ENCODE measurements around the gene NME7.

Gene NME7

GRCh38 chr1:169113613-169114119, 253.9 kb downstream of the NME7 start:
- POLR2A ChIA-PET = no interaction called here
- CTCF ChIA-PET = no interaction called here
- TF ChIP-seq ZBTB17 (tag by site-specific recombination; IDR thresholded peaks at IDR 0.05) = peak; percentile 79
- TF ChIP-seq, protein P1, sequence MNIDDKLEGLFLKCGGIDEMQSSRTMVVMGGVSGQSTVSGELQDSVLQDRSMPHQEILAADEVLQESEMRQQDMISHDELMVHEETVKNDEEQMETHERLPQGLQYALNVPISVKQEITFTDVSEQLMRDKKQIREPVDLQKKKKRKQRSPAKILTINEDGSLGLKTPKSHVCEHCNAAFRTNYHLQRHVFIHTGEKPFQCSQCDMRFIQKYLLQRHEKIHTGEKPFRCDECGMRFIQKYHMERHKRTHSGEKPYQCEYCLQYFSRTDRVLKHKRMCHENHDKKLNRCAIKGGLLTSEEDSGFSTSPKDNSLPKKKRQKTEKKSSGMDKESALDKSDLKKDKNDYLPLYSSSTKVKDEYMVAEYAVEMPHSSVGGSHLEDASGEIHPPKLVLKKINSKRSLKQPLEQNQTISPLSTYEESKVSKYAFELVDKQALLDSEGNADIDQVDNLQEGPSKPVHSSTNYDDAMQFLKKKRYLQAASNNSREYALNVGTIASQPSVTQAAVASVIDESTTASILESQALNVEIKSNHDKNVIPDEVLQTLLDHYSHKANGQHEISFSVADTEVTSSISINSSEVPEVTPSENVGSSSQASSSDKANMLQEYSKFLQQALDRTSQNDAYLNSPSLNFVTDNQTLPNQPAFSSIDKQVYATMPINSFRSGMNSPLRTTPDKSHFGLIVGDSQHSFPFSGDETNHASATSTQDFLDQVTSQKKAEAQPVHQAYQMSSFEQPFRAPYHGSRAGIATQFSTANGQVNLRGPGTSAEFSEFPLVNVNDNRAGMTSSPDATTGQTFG (tag by site-specific recombination; IDR thresholded peaks at IDR 0.05; ENCODE audit: borderline replicate concordance) = no peak
- no peak for TF ChIP-seq ZNF24 (tag by site-specific recombination; IDR thresholded peaks at IDR 0.05)
- TF ChIP-seq ZBTB7A (tag by site-specific recombination; IDR thresholded peaks at IDR 0.05; ENCODE audit: low read depth) = no peak
- H3K27ac ChIP-seq (ENCODE audit: extremely low read depth, low read depth, low read length) = no peak overlapping the region
- H3K9me3 ChIP-seq (ENCODE audit: control insufficient read depth, insufficient read depth, low read depth, low read length) = no peaks in the 10 kb centered on the region
- H3K4me3 ChIP-seq (ENCODE audit: low read depth, low read length) = no peak overlapping the region
- peaks cover 31 to 54% of the 10 kb centered on the region in 2 experiments for H3K36me3 ChIP-seq (ENCODE audit: control insufficient read depth in 2 of 2, insufficient read depth in 1 of 2, low read length in 2 of 2)
- H3K4me1 ChIP-seq (ENCODE audit: control insufficient read depth, insufficient read depth, low read length) = peaks cover 19% of the 10 kb centered on the region

DNA sequence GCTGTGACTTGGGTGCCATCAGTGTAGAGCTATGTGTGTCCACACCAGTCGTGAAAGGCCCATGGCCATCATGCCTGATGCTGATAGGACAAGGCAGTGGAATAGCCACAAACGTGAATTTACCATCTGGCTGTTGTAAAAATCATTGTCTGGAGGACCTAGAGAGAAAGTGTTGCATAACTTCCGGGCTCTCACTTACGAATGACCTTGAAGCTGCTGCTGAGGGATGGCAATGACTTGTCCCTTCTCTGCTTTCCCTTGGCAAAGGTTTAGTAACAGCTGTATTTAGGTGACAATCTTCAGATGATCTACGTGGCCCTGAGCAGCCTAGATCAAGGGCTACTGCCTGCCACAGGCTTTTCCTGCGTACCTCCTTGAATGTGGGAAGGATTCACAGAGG, 255.4 kb downstream of the NME7 start:
- H3K27ac ChIP-seq (ENCODE audit: extremely low read depth, low read depth, low read length) = no peak overlapping the region
- H3K36me3 ChIP-seq (ENCODE audit: control insufficient read depth in 2 of 2, insufficient read depth in 1 of 2, low read length in 2 of 2) = peaks cover 31 to 47% of the 10 kb centered on the region in 2 experiments
- H3K4me1 ChIP-seq (ENCODE audit: control insufficient read depth, insufficient read depth, low read length) = peaks cover 23% of the 10 kb centered on the region
- ChIA-PET POLR2A (no interaction called here), CTCF (interaction anchor here (0.5 kb wide), 1 partner anchor 915 kb away, joined by 3 read pairs; no protein-coding TSS in a partner anchor)
- TF ChIP-seq, protein P2, sequence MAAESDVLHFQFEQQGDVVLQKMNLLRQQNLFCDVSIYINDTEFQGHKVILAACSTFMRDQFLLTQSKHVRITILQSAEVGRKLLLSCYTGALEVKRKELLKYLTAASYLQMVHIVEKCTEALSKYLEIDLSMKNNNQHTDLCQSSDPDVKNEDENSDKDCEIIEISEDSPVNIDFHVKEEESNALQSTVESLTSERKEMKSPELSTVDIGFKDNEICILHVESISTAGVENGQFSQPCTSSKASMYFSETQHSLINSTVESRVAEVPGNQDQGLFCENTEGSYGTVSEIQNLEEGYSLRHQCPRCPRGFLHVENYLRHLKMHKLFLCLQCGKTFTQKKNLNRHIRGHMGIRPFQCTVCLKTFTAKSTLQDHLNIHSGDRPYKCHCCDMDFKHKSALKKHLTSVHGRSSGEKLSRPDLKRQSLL (tag by site-specific recombination; IDR thresholded peaks at IDR 0.05) = no peak
- no peak for TF ChIP-seq ZBTB49 (tag by site-specific recombination; IDR thresholded peaks at IDR 0.05; ENCODE audit: low read depth)
- no peak for TF ChIP-seq ZNF549 (tag by site-specific recombination; IDR thresholded peaks at IDR 0.05)
- no peak for TF ChIP-seq ZNF48 (tag by site-specific recombination; IDR thresholded peaks at IDR 0.05)
- TF ChIP-seq ZNF311 (tag by site-specific recombination; IDR thresholded peaks at IDR 0.05; ENCODE audit: borderline replicate concordance) = no peak
- TF ChIP-seq PATZ1 (tag by site-specific recombination; IDR thresholded peaks at IDR 0.05) = no peak
- TF ChIP-seq ZNF433 (tag by site-specific recombination; IDR thresholded peaks at IDR 0.05; ENCODE audit: low read depth) = no peak
- TF ChIP-seq ZNF274 (IDR thresholded peaks at IDR 0.05; ENCODE audit: low read length) = no peak
- TF ChIP-seq ZNF274 (tag by site-specific recombination; IDR thresholded peaks at IDR 0.05; ENCODE audit: borderline replicate concordance) = no peak
- TF ChIP-seq ZNF354C (tag by site-specific recombination; IDR thresholded peaks at IDR 0.05; ENCODE audit: borderline replicate concordance, low read depth) = no peak
- no peak for TF ChIP-seq ZSCAN30 (tag by site-specific recombination; IDR thresholded peaks at IDR 0.05)
- TF ChIP-seq ZNF19 (tag by site-specific recombination; IDR thresholded peaks at IDR 0.05; ENCODE audit: low read depth) = no peak
- TF ChIP-seq ZNF394 (tag by site-specific recombination; IDR thresholded peaks at IDR 0.05; ENCODE audit: borderline replicate concordance) = no peak
- H3K9me3 ChIP-seq (ENCODE audit: control insufficient read depth, insufficient read depth, low read depth, low read length) = no peaks in the 10 kb centered on the region
- H3K4me3 ChIP-seq (ENCODE audit: low read depth, low read length) = no peak overlapping the region

Measured in HEK293 (cell line).